Panc1 (cell line): Measurements from ENCODE around the gene RFX8. TPM values are rescaled to one million over a fixed set of nuclear protein-coding genes. Genes with fewer than 3 reads are reported as not detected.

Source experiments
- ATAC-seq: fragments of 200-7000 bp; cut with Tn5 transposase; 2 replicates; pipeline ENCODE4 v1.9.1; 2020; ENCODE audit warnings: mild to moderate bottlenecking, moderate library complexity
- BruUV-seq: library from RNA; stranded (reverse); fragments of 400-500 nt; replicated peaks from 2 replicates; lab custom pipeline; 2021; lab: Mats Ljungman, UMichigan
- CTCF ChIA-PET: fragments of 300-600 bp; sonication (Branson Sonifier 250); formaldehyde crosslinking; loops from one replicate; lab custom pipeline; 2022; ENCODE audit warnings: antibody characterized with exemption; lab: Charles Lee
- POLR2A ChIA-PET: fragments of 300-600 bp; sonication (Branson Sonifier 250); formaldehyde crosslinking; loops from one replicate; lab custom pipeline; 2022; ENCODE audit warnings: antibody characterized with exemption; lab: Charles Lee
- DNase-seq: peaks from one replicate; pipeline ENCODE4 v3.0.0-alpha.2; 2010; ENCODE audit warnings: low read depth, low spot score
- H3K27ac ChIP-seq: 2 replicates; pipeline ENCODE4 v1.5.1; 2011; ENCODE audit warnings: mild to moderate bottlenecking, low read length, inconsistent platforms
- H3K27me3 ChIP-seq: fragments of 200-500 bp; sonication (Bioruptor generic); 2 replicates; pipeline ENCODE4 v1.6.0; 2014; ENCODE audit warnings: low read length, inconsistent platforms; ENCODE audit not compliant: control insufficient read depth, insufficient read depth
- H3K36me3 ChIP-seq: fragments of 200-500 bp; sonication (Bioruptor generic); 2 replicates; pipeline ENCODE4 v1.5.1; 2014; ENCODE audit warnings: inconsistent platforms, mild to moderate bottlenecking, low read length, moderate library complexity; ENCODE audit not compliant: control insufficient read depth, insufficient read depth
- H3K4me1 ChIP-seq: 2 replicates; pipeline ENCODE4 v1.5.1; 2011; ENCODE audit warnings: inconsistent platforms, mild to moderate bottlenecking, low read length, moderate library complexity; ENCODE audit not compliant: control insufficient read depth, insufficient read depth
- H3K4me3 ChIP-seq, 2 experiments: 2 replicates each; pipeline ENCODE4 v1.5.1; 2011 to 2012; ENCODE audit warnings: low read depth in 2 of 2, low read length in 2 of 2, mild to moderate bottlenecking in 2 of 2, inconsistent platforms in 1 of 2, moderate library complexity in 1 of 2
- H3K9me3 ChIP-seq: fragments of 200-500 bp; sonication (Bioruptor generic); 2 replicates; pipeline ENCODE4 v1.5.1; 2014; ENCODE audit warnings: low read depth, mild to moderate bottlenecking, inconsistent platforms, low read length, moderate library complexity; ENCODE audit not compliant: control insufficient read depth, insufficient read depth
- POLR2AphosphoS5 ChIP-seq: IDR thresholded peaks from 2 replicates; pipeline ENCODE4 v1.6.1; 2012; ENCODE audit warnings: mild to moderate bottlenecking, low read depth, low read length, moderate library complexity
- SIN3A ChIP-seq: IDR thresholded peaks from 2 replicates; pipeline ENCODE4 v1.6.1; 2012; ENCODE audit warnings: low read depth, mild to moderate bottlenecking, low read length, moderate library complexity, borderline replicate concordance; ENCODE audit not compliant: insufficient read depth
- TCF7L2 ChIP-seq: IDR thresholded peaks from 2 replicates; pipeline ENCODE4 v1.6.1; 2011; ENCODE audit warnings: mild to moderate bottlenecking, low read depth, low read length, inconsistent platforms
- in situ Hi-C: cut with HindIII; loops from 2 replicates; pipeline ENCODE4 v1.10.0; 2016; ENCODE audit warnings: low sequenced_read_pairs, low pct_unique_long_range_greater_than_20kb
- intact Hi-C: fragments of 100-400 bp; cut with micrococcal nuclease; formaldehyde crosslinking; loops from one replicate; pipeline ENCODE4 v1.10.0; 2022; ENCODE audit not compliant: unreplicated experiment
- total RNA-seq: library from RNA; stranded (reverse); gene quantifications from one replicate; pipeline ENCODE4 v1.2.1, GENCODE V29; 2021; ENCODE audit not compliant: unreplicated experiment
- TF ChIP-seq, protein P1 (sequence below): fragments of 450-650 bp; IDR thresholded peaks from 2 replicates; pipeline ENCODE4 v1.5.1; 2017; ENCODE audit warnings: mild to moderate bottlenecking
- TF ChIP-seq, protein P2 (sequence below), 2 experiments: IDR thresholded peaks; 2 replicates each; pipeline ENCODE4 v1.6.1; 2011 to 2012; ENCODE audit warnings: low read depth in 2 of 2, control low read depth in 1 of 2, low read length in 1 of 2, mild to moderate bottlenecking in 1 of 2, moderate library complexity in 1 of 2; ENCODE audit not compliant: insufficient read depth in 1 of 2

Gene RFX8
- total RNA-seq, 1 experiment from 2014 or later = not detected

DNA sequence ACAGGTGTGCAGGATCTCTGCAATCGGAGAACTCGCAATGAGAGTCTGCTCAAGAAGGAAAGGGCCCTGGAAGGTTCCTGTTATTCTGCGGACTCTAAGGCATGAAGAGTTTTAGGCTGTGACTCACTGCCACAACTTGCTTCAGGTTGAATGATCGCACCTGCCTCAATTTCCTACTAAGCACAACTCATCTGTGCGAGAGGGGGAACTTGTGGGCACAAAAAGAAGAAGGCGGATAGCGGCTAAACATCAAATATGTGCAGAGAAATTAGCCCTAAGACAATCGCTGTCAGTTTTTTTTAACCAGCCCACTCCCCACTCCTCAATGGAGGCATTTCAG is 73.6 kb downstream of the RFX8 start:
- no peaks in the 10 kb centered on the region for H3K36me3 ChIP-seq
- no peak for DNase-seq
- H3K9me3 ChIP-seq = no peaks in the 10 kb centered on the region
- H3K27ac ChIP-seq = no peak overlapping the region
- H3K27me3 ChIP-seq = peaks cover 11% of the 10 kb centered on the region
- ChIA-PET CTCF (no interaction called here), POLR2A (no interaction called here)
- TF ChIP-seq TCF7L2 (no peak), SIN3A (no peak), POLR2AphosphoS5 (no peak)
- TF ChIP-seq, protein P1, sequence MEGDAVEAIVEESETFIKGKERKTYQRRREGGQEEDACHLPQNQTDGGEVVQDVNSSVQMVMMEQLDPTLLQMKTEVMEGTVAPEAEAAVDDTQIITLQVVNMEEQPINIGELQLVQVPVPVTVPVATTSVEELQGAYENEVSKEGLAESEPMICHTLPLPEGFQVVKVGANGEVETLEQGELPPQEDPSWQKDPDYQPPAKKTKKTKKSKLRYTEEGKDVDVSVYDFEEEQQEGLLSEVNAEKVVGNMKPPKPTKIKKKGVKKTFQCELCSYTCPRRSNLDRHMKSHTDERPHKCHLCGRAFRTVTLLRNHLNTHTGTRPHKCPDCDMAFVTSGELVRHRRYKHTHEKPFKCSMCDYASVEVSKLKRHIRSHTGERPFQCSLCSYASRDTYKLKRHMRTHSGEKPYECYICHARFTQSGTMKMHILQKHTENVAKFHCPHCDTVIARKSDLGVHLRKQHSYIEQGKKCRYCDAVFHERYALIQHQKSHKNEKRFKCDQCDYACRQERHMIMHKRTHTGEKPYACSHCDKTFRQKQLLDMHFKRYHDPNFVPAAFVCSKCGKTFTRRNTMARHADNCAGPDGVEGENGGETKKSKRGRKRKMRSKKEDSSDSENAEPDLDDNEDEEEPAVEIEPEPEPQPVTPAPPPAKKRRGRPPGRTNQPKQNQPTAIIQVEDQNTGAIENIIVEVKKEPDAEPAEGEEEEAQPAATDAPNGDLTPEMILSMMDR = no peak
- TF ChIP-seq, protein P2, sequence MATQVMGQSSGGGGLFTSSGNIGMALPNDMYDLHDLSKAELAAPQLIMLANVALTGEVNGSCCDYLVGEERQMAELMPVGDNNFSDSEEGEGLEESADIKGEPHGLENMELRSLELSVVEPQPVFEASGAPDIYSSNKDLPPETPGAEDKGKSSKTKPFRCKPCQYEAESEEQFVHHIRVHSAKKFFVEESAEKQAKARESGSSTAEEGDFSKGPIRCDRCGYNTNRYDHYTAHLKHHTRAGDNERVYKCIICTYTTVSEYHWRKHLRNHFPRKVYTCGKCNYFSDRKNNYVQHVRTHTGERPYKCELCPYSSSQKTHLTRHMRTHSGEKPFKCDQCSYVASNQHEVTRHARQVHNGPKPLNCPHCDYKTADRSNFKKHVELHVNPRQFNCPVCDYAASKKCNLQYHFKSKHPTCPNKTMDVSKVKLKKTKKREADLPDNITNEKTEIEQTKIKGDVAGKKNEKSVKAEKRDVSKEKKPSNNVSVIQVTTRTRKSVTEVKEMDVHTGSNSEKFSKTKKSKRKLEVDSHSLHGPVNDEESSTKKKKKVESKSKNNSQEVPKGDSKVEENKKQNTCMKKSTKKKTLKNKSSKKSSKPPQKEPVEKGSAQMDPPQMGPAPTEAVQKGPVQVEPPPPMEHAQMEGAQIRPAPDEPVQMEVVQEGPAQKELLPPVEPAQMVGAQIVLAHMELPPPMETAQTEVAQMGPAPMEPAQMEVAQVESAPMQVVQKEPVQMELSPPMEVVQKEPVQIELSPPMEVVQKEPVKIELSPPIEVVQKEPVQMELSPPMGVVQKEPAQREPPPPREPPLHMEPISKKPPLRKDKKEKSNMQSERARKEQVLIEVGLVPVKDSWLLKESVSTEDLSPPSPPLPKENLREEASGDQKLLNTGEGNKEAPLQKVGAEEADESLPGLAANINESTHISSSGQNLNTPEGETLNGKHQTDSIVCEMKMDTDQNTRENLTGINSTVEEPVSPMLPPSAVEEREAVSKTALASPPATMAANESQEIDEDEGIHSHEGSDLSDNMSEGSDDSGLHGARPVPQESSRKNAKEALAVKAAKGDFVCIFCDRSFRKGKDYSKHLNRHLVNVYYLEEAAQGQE (IDR thresholded peaks at IDR 0.05; ENCODE audit: insufficient read depth in 1 of 2, low read depth in 2 of 2, low read length in 1 of 2) = no peak
- intact Hi-C loops = no loop called here
- no peak overlapping the region for H3K4me3 ChIP-seq
- no peaks in the 10 kb centered on the region for H3K4me1 ChIP-seq
- BruUV-seq = no TSS peak
- in situ Hi-C loops = no loop called here
- ATAC-seq = no peak

DNA sequence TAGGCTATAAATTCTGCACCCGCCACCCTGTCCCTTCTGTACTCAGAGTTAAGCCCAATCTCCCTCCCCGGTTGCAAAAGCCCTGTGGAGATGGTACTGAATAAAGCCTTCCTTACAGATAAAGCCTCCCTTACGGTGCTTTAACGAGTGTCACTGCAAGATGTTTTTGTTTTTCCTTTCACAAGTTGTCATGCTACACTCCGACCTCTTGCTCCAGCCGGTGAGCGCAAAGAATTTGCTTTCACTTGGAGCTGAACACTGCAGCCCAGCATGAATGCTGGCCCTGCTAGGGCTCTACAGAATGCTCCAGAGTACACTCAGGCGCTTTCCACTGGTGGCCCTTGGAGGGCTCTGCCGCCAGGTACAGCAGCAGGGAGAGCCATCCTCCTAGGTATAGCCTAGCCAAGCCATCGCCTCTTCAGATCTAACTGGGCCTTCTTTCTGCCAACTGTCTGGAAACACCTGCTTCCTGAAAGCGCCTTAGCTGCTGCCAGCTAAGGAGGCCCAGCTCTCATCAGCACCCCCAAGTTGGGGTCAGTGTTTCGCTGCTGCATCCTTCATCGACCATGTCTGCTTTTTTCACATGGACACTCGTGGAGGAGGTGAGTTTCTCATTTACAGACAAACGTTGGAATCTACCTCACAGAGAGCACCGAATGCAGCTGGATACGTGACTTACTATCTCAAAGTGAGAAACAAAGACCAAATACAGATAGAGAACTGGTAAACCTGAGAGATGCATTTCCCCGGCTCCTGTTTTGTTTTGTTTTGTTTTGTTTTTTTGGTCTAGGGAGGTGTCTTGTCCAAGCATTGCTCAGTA is 74.2 kb downstream of the RFX8 start:
- TF ChIP-seq POLR2AphosphoS5 (no peak), SIN3A (no peak), TCF7L2 (no peak)
- TF ChIP-seq, protein P1 = no peak
- TF ChIP-seq, protein P2 (IDR thresholded peaks at IDR 0.05; ENCODE audit: insufficient read depth in 1 of 2, low read depth in 2 of 2, low read length in 1 of 2) = no peak
- intact Hi-C loops (no loop called here), in situ Hi-C loops (no loop called here)
- ChIA-PET POLR2A (no interaction called here), CTCF (no interaction called here)
- H3K27ac ChIP-seq = no peak overlapping the region
- BruUV-seq = no TSS peak
- H3K4me3 ChIP-seq = no peak overlapping the region
- DNase-seq (no peak), ATAC-seq (no peak)
- no peaks in the 10 kb centered on the region for H3K9me3 ChIP-seq
- H3K36me3 ChIP-seq = no peaks in the 10 kb centered on the region
- H3K27me3 ChIP-seq = peaks cover 11% of the 10 kb centered on the region
- H3K4me1 ChIP-seq = no peaks in the 10 kb centered on the region
